ENCODE measurements around the gene GPAT3. TPM values are rescaled to one million over a fixed set of nuclear protein-coding genes. Genes with fewer than 3 reads are reported as not detected.

GPAT3 gene
- total RNA-seq, 1 donor from 2014 or later: 1.5 TPM

DNA sequence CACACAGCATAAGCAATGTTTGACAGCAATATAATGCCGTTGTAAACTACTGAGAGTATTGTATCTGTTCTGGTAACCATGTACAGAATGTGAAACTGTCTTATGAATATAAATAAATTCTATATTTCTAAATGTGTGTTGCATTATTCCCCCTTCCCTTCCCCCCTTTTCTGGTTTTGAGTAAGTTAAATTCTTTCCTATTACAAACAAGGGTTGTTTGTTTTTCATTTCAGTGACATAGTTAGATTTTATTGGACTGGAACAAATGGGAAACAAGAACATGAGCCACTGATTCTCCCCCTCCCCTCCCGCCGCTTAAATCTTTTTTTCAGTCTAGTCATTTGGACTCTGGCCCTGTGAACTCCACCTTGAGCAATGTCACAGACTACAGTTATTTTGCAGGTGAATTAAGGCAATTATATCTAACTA, 69.8 kb downstream of the GPAT3 start:
- Histone ChIP-seq H3K27me3 (no peaks in the 10 kb centered on the region), H3K36me3 (peaks cover 0 to 2% of the 10 kb centered on the region in 2 donors), H3K4me1 (no peaks in the 10 kb centered on the region), H3K4me3 (no peak overlapping the region), H3K9me3 (no peaks in the 10 kb centered on the region), H3K27ac (no peak overlapping the region)
- intact Hi-C loops (cut with DNase I): no loop called here
- no peak for TF ChIP-seq CTCF (IDR thresholded peaks at IDR 0.05)
- DNase-seq (ENCODE audit: low spot score in 2 of 2): no peak

DNA sequence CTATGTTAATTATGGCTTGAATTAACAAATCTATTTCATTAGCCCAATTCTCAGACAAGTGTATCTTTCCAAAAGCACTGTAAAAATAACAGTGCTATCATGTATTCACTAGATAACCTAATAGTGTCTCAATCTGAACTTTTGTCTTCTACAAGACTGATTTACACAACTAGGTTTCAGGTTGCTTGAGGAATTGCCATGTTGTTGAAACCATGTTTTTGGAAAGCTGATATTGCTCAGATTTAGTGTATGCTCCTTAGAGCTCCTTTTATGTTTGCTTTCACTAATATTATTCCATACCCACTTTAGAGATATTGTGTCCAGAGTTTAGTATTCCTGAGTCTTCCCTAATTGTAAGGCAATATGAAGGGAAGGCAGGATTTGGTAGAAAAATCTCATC, 70.6 kb downstream of the GPAT3 start:
- H3K4me3 ChIP-seq: no peak overlapping the region
- H3K36me3 ChIP-seq: no peaks in the 10 kb centered on the region
- no peaks in the 10 kb centered on the region for H3K9me3 ChIP-seq
- no peak for TF ChIP-seq CTCF (IDR thresholded peaks at IDR 0.05)
- H3K27ac ChIP-seq: no peak overlapping the region
- intact Hi-C loops (cut with DNase I): no loop called here
- no peaks in the 10 kb centered on the region for H3K4me1 ChIP-seq
- H3K27me3 ChIP-seq: no peaks in the 10 kb centered on the region
- DNase-seq (ENCODE audit: low spot score in 2 of 2): no peak

- Histone ChIP-seq H3K27me3 (no peaks in the 10 kb centered on the region), H3K4me1 (no peaks in the 10 kb centered on the region), H3K36me3 (no peaks in the 10 kb centered on the region), H3K4me3 (no peak overlapping the region), H3K27ac (no peak overlapping the region), H3K9me3 (no peaks in the 10 kb centered on the region)
- no peak for TF ChIP-seq CTCF (IDR thresholded peaks at IDR 0.05)
- no peak for DNase-seq (ENCODE audit: low spot score in 2 of 2)
- intact Hi-C loops (cut with DNase I): no loop called here
Observed at GRCh38 chr4:83606898-83607297, 71.0 kb downstream of the GPAT3 start.

DNA sequence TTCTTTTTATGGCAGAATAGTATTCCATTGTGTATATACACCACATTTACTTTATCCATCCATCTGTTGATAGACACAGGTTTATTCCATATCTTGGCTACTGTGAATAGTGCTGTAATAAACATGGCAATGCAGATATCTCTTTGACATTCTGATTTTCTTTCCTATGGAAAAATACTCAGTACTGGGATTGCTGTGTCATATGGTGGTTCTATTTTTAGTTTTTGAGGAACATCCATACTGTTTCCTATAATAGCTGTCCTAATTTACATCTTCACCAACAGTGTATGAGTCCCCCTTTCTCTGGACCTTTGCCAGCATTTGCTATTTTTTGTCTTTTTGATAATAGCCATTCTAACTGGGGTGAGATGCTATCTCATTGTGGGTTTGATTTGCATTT, 73.5 kb downstream of the GPAT3 start:
- Histone ChIP-seq H3K4me3 (no peak overlapping the region), H3K36me3 (no peaks in the 10 kb centered on the region), H3K27ac (no peak overlapping the region), H3K27me3 (no peaks in the 10 kb centered on the region), H3K9me3 (peaks cover 0 to 10% of the 10 kb centered on the region in 2 donors), H3K4me1 (no peaks in the 10 kb centered on the region)
- no peak for TF ChIP-seq CTCF (IDR thresholded peaks at IDR 0.05)
- no peak for DNase-seq (ENCODE audit: low spot score in 2 of 2)
- intact Hi-C loops (cut with DNase I): no loop called here

- TF ChIP-seq CTCF (IDR thresholded peaks at IDR 0.05): no peak
- H3K4me3 ChIP-seq: no peak overlapping the region
- no peaks in the 10 kb centered on the region for H3K27me3 ChIP-seq
- no peak for DNase-seq (ENCODE audit: low spot score in 2 of 2)
- H3K4me1 ChIP-seq: no peaks in the 10 kb centered on the region
- no peak overlapping the region for H3K27ac ChIP-seq
- H3K9me3 ChIP-seq: peaks cover 5 to 14% of the 10 kb centered on the region in 2 donors
- H3K36me3 ChIP-seq: no peaks in the 10 kb centered on the region
- intact Hi-C loops (cut with DNase I): no loop called here
Observed at GRCh38 chr4:83610729-83611128, 74.8 kb downstream of the GPAT3 start.

GRCh38 chr4:83613023-83613422, 77.1 kb downstream of the GPAT3 start:
- DNase-seq (ENCODE audit: low spot score in 2 of 2): no peak
- TF ChIP-seq CTCF (IDR thresholded peaks at IDR 0.05): no peak
- Histone ChIP-seq H3K36me3 (no peaks in the 10 kb centered on the region), H3K27me3 (no peaks in the 10 kb centered on the region), H3K27ac (no peak overlapping the region), H3K9me3 (peaks cover 5 to 14% of the 10 kb centered on the region in 2 donors), H3K4me3 (no peak overlapping the region), H3K4me1 (no peaks in the 10 kb centered on the region)
- intact Hi-C loops (cut with DNase I): no loop called here

Data from ascending aorta (tissue), 2 donors.